ENCODE results near the gene SEMA6C.

SEMA6C gene

DNA sequence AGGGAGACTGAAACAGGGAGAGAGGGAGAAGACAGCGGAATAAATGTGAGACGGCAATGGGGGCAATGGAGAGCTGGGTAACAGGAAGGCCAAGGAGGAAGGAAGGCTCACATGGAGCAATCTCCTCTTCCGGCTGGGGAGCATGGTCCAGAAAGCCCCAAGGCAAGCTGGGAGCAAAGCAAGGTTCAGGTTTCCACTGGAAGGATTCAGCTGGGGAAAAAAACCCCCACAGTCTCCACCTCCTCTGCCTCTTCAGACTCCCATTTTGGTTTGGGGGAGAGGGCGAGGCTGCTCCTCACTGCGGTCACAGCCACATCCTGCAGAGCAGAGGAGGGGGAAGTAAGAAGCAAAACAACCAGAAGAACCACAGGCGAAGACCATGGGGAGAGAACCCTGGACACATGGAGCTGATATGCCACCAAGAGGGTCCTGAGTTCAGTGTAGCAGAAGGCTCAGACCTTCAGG lies 10.7 kb upstream of the SEMA6C start (continued):
- TF ChIP-seq, protein P1, sequence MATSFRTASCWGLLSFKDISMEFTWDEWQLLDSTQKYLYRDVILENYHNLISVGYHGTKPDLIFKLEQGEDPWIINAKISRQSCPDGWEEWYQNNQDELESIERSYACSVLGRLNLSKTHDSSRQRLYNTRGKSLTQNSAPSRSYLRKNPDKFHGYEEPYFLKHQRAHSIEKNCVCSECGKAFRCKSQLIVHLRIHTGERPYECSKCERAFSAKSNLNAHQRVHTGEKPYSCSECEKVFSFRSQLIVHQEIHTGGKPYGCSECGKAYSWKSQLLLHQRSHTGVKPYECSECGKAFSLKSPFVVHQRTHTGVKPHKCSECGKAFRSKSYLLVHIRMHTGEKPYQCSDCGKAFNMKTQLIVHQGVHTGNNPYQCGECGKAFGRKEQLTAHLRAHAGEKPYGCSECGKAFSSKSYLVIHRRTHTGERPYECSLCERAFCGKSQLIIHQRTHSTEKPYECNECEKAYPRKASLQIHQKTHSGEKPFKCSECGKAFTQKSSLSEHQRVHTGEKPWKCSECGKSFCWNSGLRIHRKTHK (tag by site-specific recombination; IDR thresholded peaks at IDR 0.05): no peak
- no peak for TF ChIP-seq ZNF670 (tag by site-specific recombination; IDR thresholded peaks at IDR 0.05; ENCODE audit: low read depth)
- TF ChIP-seq ZNF202 (tag by site-specific recombination; IDR thresholded peaks at IDR 0.05; ENCODE audit: borderline replicate concordance): no peak
- no peak for TF ChIP-seq ZNF629 (tag by site-specific recombination; IDR thresholded peaks at IDR 0.05)
- TF ChIP-seq ZNF416 (tag by site-specific recombination; IDR thresholded peaks at IDR 0.05): no peak
- no peak for TF ChIP-seq IKZF3 (tag by site-specific recombination; IDR thresholded peaks at IDR 0.05)
- no peak for TF ChIP-seq OVOL3 (tag by site-specific recombination; IDR thresholded peaks at IDR 0.05)
- TF ChIP-seq, protein P2, sequence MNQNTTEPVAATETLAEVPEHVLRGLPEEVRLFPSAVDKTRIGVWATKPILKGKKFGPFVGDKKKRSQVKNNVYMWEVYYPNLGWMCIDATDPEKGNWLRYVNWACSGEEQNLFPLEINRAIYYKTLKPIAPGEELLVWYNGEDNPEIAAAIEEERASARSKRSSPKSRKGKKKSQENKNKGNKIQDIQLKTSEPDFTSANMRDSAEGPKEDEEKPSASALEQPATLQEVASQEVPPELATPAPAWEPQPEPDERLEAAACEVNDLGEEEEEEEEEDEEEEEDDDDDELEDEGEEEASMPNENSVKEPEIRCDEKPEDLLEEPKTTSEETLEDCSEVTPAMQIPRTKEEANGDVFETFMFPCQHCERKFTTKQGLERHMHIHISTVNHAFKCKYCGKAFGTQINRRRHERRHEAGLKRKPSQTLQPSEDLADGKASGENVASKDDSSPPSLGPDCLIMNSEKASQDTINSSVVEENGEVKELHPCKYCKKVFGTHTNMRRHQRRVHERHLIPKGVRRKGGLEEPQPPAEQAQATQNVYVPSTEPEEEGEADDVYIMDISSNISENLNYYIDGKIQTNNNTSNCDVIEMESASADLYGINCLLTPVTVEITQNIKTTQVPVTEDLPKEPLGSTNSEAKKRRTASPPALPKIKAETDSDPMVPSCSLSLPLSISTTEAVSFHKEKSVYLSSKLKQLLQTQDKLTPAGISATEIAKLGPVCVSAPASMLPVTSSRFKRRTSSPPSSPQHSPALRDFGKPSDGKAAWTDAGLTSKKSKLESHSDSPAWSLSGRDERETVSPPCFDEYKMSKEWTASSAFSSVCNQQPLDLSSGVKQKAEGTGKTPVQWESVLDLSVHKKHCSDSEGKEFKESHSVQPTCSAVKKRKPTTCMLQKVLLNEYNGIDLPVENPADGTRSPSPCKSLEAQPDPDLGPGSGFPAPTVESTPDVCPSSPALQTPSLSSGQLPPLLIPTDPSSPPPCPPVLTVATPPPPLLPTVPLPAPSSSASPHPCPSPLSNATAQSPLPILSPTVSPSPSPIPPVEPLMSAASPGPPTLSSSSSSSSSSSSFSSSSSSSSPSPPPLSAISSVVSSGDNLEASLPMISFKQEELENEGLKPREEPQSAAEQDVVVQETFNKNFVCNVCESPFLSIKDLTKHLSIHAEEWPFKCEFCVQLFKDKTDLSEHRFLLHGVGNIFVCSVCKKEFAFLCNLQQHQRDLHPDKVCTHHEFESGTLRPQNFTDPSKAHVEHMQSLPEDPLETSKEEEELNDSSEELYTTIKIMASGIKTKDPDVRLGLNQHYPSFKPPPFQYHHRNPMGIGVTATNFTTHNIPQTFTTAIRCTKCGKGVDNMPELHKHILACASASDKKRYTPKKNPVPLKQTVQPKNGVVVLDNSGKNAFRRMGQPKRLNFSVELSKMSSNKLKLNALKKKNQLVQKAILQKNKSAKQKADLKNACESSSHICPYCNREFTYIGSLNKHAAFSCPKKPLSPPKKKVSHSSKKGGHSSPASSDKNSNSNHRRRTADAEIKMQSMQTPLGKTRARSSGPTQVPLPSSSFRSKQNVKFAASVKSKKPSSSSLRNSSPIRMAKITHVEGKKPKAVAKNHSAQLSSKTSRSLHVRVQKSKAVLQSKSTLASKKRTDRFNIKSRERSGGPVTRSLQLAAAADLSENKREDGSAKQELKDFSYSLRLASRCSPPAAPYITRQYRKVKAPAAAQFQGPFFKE (tag by site-specific recombination; IDR thresholded peaks at IDR 0.05; ENCODE audit: borderline replicate concordance): no peak

DNA sequence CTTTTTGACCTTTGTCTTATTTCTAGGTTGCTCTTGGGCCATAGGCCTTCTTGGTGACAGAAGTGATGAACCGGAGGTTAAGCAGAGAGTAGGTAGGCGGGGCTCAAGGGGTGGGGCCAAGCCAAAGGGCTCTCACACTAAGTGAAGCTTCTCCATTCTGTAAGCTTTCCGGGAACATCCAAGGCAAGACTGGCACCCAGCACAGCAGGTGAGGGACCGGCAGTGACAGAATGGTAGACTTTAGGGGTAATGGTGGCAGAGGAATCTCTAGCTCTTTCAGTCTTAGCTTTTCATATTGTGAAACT lies 10.0 kb upstream of the SEMA6C start, which contains the start of gene TNFAIP8L2:
TSS of gene TNFAIP8L2 (plus strand) at position 135 of the 305 bp plus-strand sequence. CDS start 2,049 bp downstream, outside the sequence.
- H3K4me3 ChIP-seq (ENCODE audit: low read depth, low read length): no peak within 1 kb of the TSS
- H3K9me3 ChIP-seq (ENCODE audit: control insufficient read depth, insufficient read depth, low read depth, low read length): no peaks in the 10 kb centered on the region
- ChIA-PET POLR2A (interaction anchor here (1.1 to 1.2 kb wide), 2 partner anchors 9 to 33 kb away, joined by 3 to 4 read pairs; partner anchors contain the start of genes LYSMD1, SCNM1 and VPS72), CTCF (interaction anchor here (0.6 to 6.4 kb wide), 11 partner anchors 8 to 132 kb away, joined by 3 to 124 read pairs (median 4); partner anchors contain the start of genes LYSMD1 and TMOD4)
- no peak within 1 kb of the TSS for H3K27ac ChIP-seq (ENCODE audit: extremely low read depth, low read depth, low read length)
- TF ChIP-seq ZBTB17 (tag by site-specific recombination; IDR thresholded peaks at IDR 0.05): no peak
- no peak for TF ChIP-seq ZBTB8A (tag by site-specific recombination; IDR thresholded peaks at IDR 0.05)
- no peak for TF ChIP-seq ZNF624 (tag by site-specific recombination; IDR thresholded peaks at IDR 0.05)
- TF ChIP-seq KLF10 (tag by site-specific recombination; IDR thresholded peaks at IDR 0.05): no peak
- no peak for TF ChIP-seq ZNF664 (tag by site-specific recombination; IDR thresholded peaks at IDR 0.05)
- TF ChIP-seq ZNF2 (tag by site-specific recombination; IDR thresholded peaks at IDR 0.05): no peak
- TF ChIP-seq SP2 (tag by site-specific recombination; IDR thresholded peaks at IDR 0.05): 0 out of 2 replicates have a peak, but pooled peaks have one; percentile 12
- TF ChIP-seq KLF9 (tag by site-specific recombination; IDR thresholded peaks at IDR 0.05; ENCODE audit: low read depth): peak; percentile 56
- TF ChIP-seq ZBTB21 (tag by site-specific recombination; IDR thresholded peaks at IDR 0.05): no peak
- TF ChIP-seq, protein P3, sequence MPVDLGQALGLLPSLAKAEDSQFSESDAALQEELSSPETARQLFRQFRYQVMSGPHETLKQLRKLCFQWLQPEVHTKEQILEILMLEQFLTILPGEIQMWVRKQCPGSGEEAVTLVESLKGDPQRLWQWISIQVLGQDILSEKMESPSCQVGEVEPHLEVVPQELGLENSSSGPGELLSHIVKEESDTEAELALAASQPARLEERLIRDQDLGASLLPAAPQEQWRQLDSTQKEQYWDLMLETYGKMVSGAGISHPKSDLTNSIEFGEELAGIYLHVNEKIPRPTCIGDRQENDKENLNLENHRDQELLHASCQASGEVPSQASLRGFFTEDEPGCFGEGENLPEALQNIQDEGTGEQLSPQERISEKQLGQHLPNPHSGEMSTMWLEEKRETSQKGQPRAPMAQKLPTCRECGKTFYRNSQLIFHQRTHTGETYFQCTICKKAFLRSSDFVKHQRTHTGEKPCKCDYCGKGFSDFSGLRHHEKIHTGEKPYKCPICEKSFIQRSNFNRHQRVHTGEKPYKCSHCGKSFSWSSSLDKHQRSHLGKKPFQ (tag by site-specific recombination; IDR thresholded peaks at IDR 0.05): no peak
- H3K4me1 ChIP-seq (ENCODE audit: control insufficient read depth, insufficient read depth, low read length): no peaks in the 10 kb centered on the region
- peaks cover 12 to 57% of the 10 kb centered on the region in 2 experiments for H3K36me3 ChIP-seq (ENCODE audit: control insufficient read depth in 2 of 2, insufficient read depth in 1 of 2, low read length in 2 of 2)
